ENCODE measurements around the gene C2orf15. TPM values are rescaled to one million over a fixed set of nuclear protein-coding genes. Genes with fewer than 3 reads are reported as not detected.

C2orf15 gene
- total RNA-seq, 4 donors from 2014 or later, result 0.39 TPM; not detected in 3

DNA sequence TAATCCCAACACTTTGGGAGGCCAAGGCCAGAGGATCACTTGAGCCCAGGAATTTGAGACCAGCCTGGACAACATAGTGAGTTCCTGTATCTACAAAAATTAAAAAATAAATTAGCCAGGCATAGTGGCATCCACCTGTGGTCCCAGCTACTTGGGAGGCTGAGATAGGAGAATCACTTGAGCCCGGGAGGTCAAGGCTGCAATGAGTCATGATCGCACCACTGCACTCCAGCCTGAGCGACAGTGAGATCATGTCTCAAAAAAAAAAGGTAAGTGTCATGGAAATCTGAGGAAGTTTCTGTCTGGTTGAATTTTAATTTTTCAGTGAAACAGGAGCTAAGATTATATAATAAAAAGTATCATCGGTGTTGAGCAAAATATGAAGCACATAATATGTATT, 2.5 kb upstream of the C2orf15 start:
- Histone ChIP-seq H3K4me1 (peaks cover 9 to 17% (median 13%) of the 10 kb centered on the region in 4 donors), H3K4me3 (no peak overlapping the region), H3K36me3 (no peaks in the 10 kb centered on the region), H3K27me3 (no peaks in the 10 kb centered on the region), H3K9me3 (no peaks in the 10 kb centered on the region), H3K27ac (replicated peaks in 1 of 4) (no peak overlapping the region)
- TF ChIP-seq EP300 (IDR thresholded peaks at IDR 0.05), result no peak
- TF ChIP-seq, protein P1, sequence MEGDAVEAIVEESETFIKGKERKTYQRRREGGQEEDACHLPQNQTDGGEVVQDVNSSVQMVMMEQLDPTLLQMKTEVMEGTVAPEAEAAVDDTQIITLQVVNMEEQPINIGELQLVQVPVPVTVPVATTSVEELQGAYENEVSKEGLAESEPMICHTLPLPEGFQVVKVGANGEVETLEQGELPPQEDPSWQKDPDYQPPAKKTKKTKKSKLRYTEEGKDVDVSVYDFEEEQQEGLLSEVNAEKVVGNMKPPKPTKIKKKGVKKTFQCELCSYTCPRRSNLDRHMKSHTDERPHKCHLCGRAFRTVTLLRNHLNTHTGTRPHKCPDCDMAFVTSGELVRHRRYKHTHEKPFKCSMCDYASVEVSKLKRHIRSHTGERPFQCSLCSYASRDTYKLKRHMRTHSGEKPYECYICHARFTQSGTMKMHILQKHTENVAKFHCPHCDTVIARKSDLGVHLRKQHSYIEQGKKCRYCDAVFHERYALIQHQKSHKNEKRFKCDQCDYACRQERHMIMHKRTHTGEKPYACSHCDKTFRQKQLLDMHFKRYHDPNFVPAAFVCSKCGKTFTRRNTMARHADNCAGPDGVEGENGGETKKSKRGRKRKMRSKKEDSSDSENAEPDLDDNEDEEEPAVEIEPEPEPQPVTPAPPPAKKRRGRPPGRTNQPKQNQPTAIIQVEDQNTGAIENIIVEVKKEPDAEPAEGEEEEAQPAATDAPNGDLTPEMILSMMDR (IDR thresholded peaks at IDR 0.05), result no peak
- no peak for TF ChIP-seq POLR2AphosphoS5 (IDR thresholded peaks at IDR 0.05)
- TF ChIP-seq POLR2A (IDR thresholded peaks at IDR 0.05; ENCODE audit: low read depth), result no peak
- no peak for DNase-seq (ENCODE audit: extremely low spot score)
- 91% methylated on average over 4 of the region's 4 CpGs for WGBS
- intact Hi-C loops (cut with DNase I), result no loop called here

GRCh38 chr2:99140056-99140859, 1.2 kb upstream of the C2orf15 start:
- H3K27ac ChIP-seq (replicated peaks in 1 of 4), result peak overlapping the region; percentile 78 to 89 (median 85)
- H3K36me3 ChIP-seq, result no peaks in the 10 kb centered on the region
- no peaks in the 10 kb centered on the region for H3K9me3 ChIP-seq
- whole genome bisulfite sequencing, result 35% methylated on average over 13 of the region's 17 CpGs
- no peak for DNase-seq (ENCODE audit: extremely low spot score)
- H3K4me3 ChIP-seq, result peak overlapping the region; percentile 72 to 90 (median 80)
- H3K4me1 ChIP-seq, result peaks cover 9 to 17% (median 13%) of the 10 kb centered on the region in 4 donors
- intact Hi-C loops (cut with DNase I), result no loop called here
- no peaks in the 10 kb centered on the region for H3K27me3 ChIP-seq
- TF ChIP-seq, protein P1 (IDR thresholded peaks at IDR 0.05), result no peak
- TF ChIP-seq EP300 (IDR thresholded peaks at IDR 0.05) (no peak), POLR2AphosphoS5 (IDR thresholded peaks at IDR 0.05) (no peak), POLR2A (IDR thresholded peaks at IDR 0.05; ENCODE audit: low read depth) (no peak)

GRCh38 chr2:99140860-99141109, 722 bp upstream of the C2orf15 start:
- 0% methylated on average over 7 of the region's 21 CpGs for WGBS
- Histone ChIP-seq H3K9me3 (no peaks in the 10 kb centered on the region), H3K4me3 (peak overlapping the region; percentile 72 to 90 (median 80)), H3K27ac (replicated peaks in 1 of 4) (peak overlapping the region; percentile 78 to 89 (median 85)), H3K27me3 (no peaks in the 10 kb centered on the region), H3K36me3 (no peaks in the 10 kb centered on the region), H3K4me1 (peaks cover 9 to 17% (median 13%) of the 10 kb centered on the region in 4 donors)
- no peak for DNase-seq (ENCODE audit: extremely low spot score)
- intact Hi-C loops (cut with DNase I), result no loop called here
- TF ChIP-seq POLR2AphosphoS5 (IDR thresholded peaks at IDR 0.05) (no peak), POLR2A (IDR thresholded peaks at IDR 0.05; ENCODE audit: low read depth) (no peak), EP300 (IDR thresholded peaks at IDR 0.05) (no peak)
- TF ChIP-seq, protein P1 (IDR thresholded peaks at IDR 0.05), result no peak

- no peaks in the 10 kb centered on the region for H3K9me3 ChIP-seq
- H3K27ac ChIP-seq (replicated peaks in 1 of 4), result no peak overlapping the region
- no peaks in the 10 kb centered on the region for H3K36me3 ChIP-seq
- H3K27me3 ChIP-seq, result no peaks in the 10 kb centered on the region
- no peak overlapping the region for H3K4me3 ChIP-seq
- no peak for DNase-seq (ENCODE audit: extremely low spot score)
- 73% methylated on average over 1 of the region's 1 CpG for WGBS
- peaks cover 7 to 17% (median 14%) of the 10 kb centered on the region in 4 donors for H3K4me1 ChIP-seq
- TF ChIP-seq, protein P1 (IDR thresholded peaks at IDR 0.05), result no peak
- no peak for TF ChIP-seq EP300 (IDR thresholded peaks at IDR 0.05)
- no peak for TF ChIP-seq POLR2AphosphoS5 (IDR thresholded peaks at IDR 0.05)
- no peak for TF ChIP-seq POLR2A (IDR thresholded peaks at IDR 0.05; ENCODE audit: low read depth)
- intact Hi-C loops (cut with DNase I), result loop anchor here (10.0 kb wide), 1 partner anchor 184 kb away; the partner anchor contains the start of genes EIF5B and TXNDC9
Observed at GRCh38 chr2:99150706-99151105, 9.2 kb downstream of the C2orf15 start.

All from esophagus muscularis mucosa (tissue), 4 donors.